GM15510 (cell line): ENCODE data around the gene ANKRD17.

Source experiments
- POLR2A ChIP-seq: IDR thresholded peaks from 3 replicates; pipeline ENCODE4 v1.6.1; 2011; ENCODE audit warnings: borderline replicate concordance; ENCODE audit not compliant: insufficient read length; ENCODE audit errors: extremely low read depth

Gene ANKRD17

DNA sequence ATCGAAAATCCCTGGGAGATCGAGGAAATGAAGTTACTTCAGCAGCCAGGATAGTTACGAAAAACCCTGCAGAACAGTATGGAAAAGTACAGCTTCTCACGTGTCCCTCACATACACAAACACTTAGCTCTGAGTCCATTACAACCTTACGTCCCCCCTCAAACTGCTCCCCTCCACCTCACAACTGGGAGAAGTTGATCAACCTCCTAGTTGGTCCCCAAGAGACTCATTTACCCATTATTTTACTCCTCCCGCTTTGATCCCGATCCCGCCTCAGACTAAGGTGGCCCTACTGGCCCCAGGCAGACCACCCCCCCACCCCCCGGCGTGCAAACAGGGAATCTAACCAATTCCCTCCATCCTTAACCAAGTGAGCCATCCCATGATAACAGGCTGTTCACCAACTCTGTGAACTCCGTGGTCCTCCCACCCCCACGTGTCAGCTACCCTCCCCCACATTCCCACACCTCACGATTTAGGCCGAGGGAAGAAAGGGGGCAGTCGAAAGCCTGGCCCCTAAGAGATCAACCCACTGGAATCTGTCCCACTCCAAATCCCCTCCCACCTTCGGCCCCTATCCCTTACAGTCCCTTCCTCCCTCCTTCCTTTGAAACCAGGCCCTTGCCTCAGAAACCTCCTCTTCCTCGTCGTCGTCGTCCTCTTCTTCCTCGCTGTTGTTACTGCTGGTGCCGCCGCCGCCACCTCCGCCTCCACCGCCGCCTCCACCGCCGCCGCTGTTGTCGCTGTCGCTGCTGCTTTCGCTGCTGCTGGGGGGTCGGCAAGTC is 755 bp downstream of the ANKRD17 start:
- no peak for TF ChIP-seq POLR2A

DNA sequence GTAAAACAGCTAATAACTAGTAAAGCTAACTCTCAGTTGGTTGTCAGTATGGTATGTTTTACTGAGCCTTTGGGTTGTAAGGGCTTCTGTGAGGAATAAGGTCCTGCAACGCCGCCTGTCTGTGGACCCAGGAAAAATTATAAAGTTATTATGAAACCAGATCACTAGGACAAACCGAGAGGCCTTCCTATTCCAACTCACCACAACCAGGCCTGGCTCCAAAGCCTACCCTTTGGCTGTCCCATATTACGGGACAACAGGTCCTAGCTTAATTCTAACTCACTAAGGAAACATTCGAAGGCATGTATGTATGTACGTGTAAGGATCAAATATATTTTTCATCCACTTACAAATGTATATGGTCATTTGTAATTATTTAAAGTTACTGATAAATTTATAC is 1.4 kb downstream of the ANKRD17 start:
- no peak for TF ChIP-seq POLR2A

DNA sequence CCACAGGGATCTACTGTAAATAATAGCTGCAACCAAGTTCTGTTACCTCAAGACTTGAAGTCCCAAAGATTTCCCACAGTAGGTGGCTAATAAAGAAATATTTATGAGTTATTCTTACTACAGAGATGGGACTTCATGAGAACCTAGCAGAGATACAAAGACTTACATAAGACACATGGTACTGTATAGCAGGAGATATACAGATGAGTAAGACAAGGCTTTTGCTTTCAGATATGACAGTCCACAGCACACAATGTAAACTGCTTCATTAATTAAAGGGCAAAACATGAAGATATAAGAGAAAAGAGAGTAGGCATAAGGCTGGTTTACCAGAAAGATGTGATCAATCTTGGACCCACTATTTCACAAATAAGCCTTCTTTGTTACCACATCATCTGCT is 6.6 kb downstream of the ANKRD17 start:
- no peak for TF ChIP-seq POLR2A

DNA sequence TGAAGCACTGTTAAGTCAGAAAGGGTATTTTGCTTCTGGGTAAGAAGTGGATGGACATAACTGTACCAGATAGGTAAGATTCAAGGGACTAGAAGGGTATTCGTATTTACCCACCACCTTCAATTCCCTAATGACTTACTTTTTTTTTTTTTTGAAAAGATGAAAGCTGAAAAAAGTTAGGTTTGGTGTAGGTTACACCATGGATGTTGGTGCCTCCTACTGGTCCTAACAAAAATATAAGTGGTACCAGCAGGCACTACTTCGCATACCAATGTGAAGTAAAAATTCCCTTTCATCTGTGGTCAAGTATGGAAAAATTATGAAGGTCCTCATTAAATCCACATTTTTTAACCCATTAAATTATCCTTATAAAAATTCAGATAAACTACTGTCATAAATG is 7.2 kb downstream of the ANKRD17 start:
- no peak for TF ChIP-seq POLR2A

DNA sequence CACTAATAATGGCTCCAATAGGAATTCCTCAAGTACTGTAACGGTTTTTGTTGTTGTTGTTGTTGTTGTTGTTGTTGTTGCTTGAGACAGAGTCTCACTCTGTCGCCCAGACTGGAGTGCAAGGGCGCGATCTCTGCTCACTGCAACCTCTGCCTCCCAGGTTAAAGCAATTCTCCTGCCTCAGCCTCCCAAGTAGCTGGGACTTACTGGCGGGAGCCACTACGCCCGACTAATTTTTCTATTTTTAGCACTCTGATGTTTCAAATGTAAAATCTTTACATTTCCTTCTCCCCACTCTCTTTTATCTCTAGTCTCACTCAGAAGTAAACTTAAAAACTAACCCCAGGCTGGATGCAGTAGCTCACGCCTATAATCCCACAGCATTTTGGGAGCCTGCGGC is 8.0 kb downstream of the ANKRD17 start:
- TF ChIP-seq POLR2A: no peak

DNA sequence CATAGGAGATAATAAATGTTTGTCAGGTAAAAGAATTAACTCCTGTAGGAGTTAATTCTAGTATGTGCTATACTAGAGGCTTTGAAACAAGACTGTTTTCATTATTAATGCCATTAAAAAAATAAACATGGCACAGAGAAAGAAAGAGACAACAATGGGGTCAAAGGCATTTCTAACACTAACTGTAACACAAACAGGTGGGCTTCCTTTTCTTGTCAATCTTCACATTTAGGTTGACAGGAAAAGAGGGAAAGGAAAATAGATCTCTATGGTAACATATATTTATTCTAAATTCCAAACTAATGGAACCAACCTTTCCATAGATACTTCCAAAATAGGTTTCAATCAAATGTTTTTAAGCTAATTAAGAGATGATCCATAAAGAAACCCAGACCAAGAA is 9.8 kb downstream of the ANKRD17 start:
- TF ChIP-seq POLR2A: no peak

DNA sequence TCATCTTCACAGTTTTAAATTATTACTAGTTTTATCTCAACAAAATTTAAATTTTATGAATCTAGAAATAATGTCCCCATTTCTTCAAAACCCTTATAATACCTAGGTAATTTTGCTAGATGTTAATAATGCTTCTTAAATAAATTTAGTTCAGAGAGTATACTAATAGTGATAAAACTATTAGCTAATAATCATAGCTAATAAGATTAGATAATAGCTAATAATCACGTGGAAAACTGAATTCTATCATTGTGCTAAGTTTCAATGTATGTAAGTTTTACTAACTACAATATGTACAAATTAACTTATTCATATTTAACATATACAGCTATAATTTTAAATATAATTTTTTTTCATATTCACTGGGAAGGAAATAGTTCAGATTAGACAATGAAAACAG is 10.2 kb downstream of the ANKRD17 start:
- TF ChIP-seq POLR2A: no peak

DNA sequence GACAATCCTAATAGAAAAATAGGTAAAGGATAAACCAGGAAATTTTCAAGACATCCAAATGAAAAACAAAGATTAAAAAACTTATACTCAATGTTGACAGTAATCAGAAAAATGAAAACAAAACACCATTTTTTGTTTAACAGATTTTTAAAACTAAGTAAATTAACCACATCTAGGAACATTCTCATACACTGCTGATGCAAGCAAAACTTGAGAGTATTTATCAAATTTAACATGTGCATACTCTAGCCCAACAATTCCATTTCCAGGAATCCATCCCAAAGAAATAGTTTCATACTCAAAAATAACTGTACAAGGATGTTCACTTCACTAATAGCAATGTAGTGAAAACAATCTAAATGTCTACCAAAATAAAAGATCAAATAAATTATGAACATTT is 11.5 kb downstream of the ANKRD17 start:
- no peak for TF ChIP-seq POLR2A

DNA sequence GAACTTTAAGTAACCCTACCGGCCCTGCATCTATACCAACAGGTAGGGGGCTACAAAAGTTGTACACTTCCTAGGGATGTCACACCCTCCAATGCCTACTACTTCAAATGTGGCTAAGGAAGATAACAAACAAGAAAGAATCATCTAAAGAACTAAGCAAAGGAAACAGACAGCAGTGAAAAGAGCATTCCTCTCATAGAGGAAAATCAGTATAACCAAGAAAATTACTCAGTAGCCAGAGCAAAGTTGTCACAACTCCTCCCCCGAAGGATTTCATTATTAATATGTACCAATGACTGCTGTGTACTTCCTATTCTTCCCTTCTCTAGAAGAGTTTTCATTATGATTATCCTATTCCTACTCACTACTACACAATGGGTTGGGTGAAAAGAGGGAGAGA is 12.6 kb downstream of the ANKRD17 start:
- TF ChIP-seq POLR2A: no peak

DNA sequence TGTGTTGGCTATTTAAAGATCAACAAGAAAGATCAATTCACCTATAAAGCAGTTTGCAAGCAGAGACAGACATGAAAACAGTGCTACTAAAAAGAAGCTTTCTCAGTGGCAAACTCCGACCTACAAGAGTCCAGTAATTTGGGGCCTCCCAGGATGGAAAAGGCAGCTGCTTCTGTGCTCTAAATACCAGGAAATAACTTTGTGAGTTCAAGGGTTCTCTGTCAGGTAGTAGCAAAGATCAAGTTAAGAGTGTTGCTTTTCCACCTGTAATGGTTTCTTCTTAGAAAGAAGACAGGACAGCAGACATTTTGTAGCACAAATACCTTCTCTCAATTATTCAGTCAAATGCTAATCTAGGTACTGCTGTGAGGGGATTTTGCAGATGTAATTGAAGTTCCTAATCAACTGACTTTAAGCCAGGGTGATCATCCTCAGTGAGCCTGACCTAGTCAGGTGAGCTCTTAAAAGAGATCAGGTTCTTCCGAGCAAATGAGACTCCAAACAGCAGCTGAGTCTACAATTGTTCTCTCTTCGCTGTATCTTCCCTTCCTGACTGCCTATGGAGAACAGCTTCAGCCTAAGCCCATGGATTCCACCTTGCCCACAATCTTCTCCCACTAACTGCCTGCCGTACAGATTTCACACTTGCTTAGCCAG is 13.5 kb downstream of the ANKRD17 start:
- no peak for TF ChIP-seq POLR2A

DNA sequence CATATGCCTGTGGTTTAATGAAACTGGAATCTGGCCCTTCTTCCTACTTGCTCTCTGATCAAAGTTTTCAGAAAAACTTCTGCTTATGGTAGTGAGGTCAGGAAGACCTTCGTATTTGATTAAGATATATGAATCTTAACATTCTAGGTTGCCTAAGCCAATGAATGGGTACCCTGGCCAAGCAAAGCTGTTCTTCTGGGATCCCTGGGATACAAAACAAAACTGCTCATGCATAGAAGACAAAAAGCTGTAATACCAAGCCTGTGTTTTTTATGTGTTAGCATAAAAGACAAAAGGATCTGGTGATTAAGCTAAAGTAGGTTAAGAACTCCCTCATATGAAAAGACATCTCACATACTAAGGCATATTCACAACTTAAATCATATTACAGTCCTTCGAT is 21.6 kb downstream of the ANKRD17 start:
- TF ChIP-seq POLR2A: no peak

DNA sequence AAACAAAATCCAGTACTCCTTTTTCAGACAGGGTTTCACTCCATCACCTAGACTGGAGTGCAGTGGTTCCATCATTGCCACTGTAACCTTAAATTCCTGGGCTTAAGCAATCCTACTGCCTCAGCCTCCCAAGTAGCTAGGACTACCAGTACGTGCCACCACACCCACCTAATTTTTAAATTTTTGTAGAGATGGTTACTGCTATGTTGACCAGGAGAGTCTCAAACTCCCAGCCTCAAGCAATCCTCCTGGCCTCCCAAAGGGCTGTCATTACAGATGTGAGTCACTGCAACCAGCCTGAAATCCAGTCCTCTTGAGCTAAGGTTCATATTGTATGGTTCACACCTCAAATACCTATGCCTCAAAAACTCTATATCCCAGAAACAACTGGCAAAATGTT is 22.4 kb downstream of the ANKRD17 start:
- no peak for TF ChIP-seq POLR2A

DNA sequence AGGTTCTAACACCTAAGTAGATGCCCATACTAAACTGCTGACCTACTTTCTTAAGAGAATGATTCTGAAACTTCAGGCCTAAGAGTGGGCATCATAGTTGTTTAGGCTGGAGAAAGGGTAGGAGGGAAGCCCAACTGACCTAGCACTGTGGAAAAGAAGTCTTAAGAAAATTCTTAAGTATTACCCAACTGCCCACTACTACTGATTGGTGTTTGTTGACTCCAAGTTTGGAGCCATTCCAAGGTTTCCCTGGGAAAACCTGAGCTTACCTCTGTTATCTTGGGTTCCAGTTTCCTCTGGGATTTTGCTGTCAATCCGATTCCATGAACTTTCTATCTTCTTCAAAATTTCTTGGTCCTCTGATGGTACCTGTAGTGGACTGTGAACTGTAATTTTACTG is 23.9 kb downstream of the ANKRD17 start:
- no peak for TF ChIP-seq POLR2A

DNA sequence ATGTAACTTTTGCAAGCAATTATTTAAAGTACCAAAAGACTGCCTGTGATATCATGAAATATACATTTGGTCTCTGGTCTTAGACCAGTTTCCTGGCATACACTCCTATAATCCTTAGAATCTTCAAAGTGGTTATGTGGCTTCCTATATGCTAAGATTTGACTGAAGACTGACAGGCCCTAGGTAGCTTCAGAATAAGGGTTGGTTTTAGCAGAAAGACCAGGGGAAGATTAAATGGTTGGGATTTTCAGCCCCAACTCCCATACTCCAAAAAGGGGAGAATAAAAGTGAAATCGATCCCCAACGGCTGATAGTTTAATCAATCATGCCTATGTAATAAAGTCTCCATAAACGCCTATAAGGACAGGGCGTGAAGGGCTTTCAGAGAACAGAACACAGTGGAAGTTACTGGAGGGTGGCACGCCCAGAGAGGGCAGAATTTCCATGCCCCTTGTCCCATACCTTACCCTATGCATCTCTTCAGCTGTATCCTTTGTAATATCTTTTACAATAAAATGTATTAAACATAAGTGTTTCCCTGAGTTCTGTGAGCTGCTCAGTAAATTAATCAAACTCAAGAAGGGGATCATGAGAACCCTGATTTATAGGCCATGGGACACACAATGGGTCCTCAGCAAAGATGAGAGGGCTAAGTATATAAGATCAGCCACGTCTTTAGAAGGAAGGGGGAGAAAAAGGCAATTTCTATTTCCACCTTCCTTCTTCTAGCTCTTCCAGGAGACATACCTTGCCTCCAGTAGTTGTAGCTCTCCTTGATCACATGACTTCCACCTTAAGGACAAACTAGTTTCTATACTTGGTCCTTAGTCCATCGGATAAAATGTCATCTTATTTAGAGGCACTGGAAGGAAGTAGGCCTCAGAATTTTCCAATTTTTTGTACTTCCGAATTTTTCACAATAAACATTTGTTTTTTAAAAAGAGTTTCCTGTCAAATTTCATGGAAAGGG is 26.8 kb downstream of the ANKRD17 start:
- TF ChIP-seq POLR2A: no peak

DNA sequence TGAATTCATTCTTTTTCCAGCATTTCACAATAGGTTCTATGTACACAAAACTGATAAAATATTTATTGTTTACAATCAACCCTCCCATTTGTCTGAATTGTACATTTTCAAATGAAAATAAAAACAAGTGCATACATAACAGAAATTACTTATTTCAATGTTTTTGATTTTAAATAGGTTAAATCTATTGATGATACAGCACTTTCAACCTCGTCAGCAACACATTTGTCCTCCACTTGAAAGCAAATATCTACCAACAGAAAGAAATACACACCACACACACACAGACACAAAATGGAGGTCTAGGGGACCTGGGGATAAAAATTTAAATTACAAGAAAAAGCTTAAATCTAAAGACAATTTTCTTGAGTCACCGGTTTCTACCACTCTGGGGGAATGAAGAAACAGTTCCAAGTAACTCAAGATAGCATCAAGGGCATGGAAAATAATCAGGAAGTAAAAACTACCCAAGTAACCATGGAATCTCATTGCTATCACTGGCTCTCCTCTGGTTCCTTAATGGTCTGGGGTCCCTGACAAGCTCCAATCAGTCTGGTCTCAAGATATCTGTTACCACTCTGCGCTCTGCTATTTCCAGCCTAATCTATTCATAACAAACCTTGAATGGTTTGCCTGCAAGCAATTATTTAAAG is 27.6 kb downstream of the ANKRD17 start:
- no peak for TF ChIP-seq POLR2A
